SKM-1 (cell line): Measurements from ENCODE around the gene RXFP1.

Experiments used
- DNase-seq: peaks from one replicate; lab custom pipeline; 2025; ENCODE audit not compliant: unreplicated experiment; lab: John Stamatoyannopoulos, UW

Gene RXFP1

GRCh38 chr4:158521484-158522088 is at the start of gene RXFP1:
RXFP1 (plus strand) TSS chr4:158521882; CDS start chr4:158521977, 95 bp downstream.
- DNase-seq = no peak

- no peak for DNase-seq
Measured at GRCh38 chr4:158481811-158482210, 39.9 kb upstream of the RXFP1 start.

- DNase-seq = no peak
Measured at GRCh38 chr4:158484173-158484885, 37.4 kb upstream of the RXFP1 start.

- no peak for DNase-seq
Measured at GRCh38 chr4:158490629-158491028, 31.1 kb upstream of the RXFP1 start.

- DNase-seq = no peak
Measured at GRCh38 chr4:158492391-158492790, 29.3 kb upstream of the RXFP1 start.

GRCh38 chr4:158496030-158496741 is 25.5 kb upstream of the RXFP1 start:
- DNase-seq = peak; percentile 32

GRCh38 chr4:158500054-158500453 is 21.6 kb upstream of the RXFP1 start:
- no peak for DNase-seq

- DNase-seq = peak; percentile 68
Measured at GRCh38 chr4:158513256-158513655, 8.4 kb upstream of the RXFP1 start.

GRCh38 chr4:158519226-158519625 is 2.5 kb upstream of the RXFP1 start:
- no peak for DNase-seq

GRCh38 chr4:158523990-158524535 is 2.4 kb downstream of the RXFP1 start:
- DNase-seq = no peak

GRCh38 chr4:158527516-158527915 is 5.8 kb downstream of the RXFP1 start:
- DNase-seq = no peak

GRCh38 chr4:158529505-158529904 is 7.8 kb downstream of the RXFP1 start:
- DNase-seq = no peak

- DNase-seq = no peak
Measured at GRCh38 chr4:158530381-158530780, 8.7 kb downstream of the RXFP1 start.

GRCh38 chr4:158530898-158531297 is 9.2 kb downstream of the RXFP1 start:
- DNase-seq = no peak

GRCh38 chr4:158532556-158533231 is 11.0 kb downstream of the RXFP1 start:
- DNase-seq = no peak

GRCh38 chr4:158534727-158535126 is 13.0 kb downstream of the RXFP1 start:
- DNase-seq = no peak

GRCh38 chr4:158535130-158535614 is 13.5 kb downstream of the RXFP1 start:
- DNase-seq = no peak

GRCh38 chr4:158536833-158537232 is 15.2 kb downstream of the RXFP1 start:
- no peak for DNase-seq

- DNase-seq = no peak
Measured at GRCh38 chr4:158538176-158538575, 16.5 kb downstream of the RXFP1 start.

GRCh38 chr4:158538911-158539310 is 17.2 kb downstream of the RXFP1 start:
- peak; percentile 44 for DNase-seq
